Progenitor cell of endocrine pancreas (in vitro differentiated cells): ENCODE data around the gene SAMD4A. TPM values are rescaled to one million over a fixed set of nuclear protein-coding genes. Genes with fewer than 3 reads are reported as not detected.

Source experiments
- DNase-seq: peaks from one replicate; pipeline ENCODE4 v3.0.0; 2021; ENCODE audit warnings: low spot score; ENCODE audit not compliant: unreplicated experiment
- H3K27ac Mint-ChIP-seq: 2 replicates; pipeline ENCODE4 v1.8.0; 2021; ENCODE audit warnings: mild to moderate bottlenecking, moderate library complexity, mixed read lengths
- H3K27me3 Mint-ChIP-seq: 2 replicates; pipeline ENCODE4 v1.8.0; 2021; ENCODE audit warnings: mixed read lengths
- H3K36me3 Mint-ChIP-seq: 2 replicates; pipeline ENCODE4 v1.8.0; 2022; ENCODE audit warnings: mixed read lengths; ENCODE audit not compliant: insufficient read depth
- H3K4me1 Mint-ChIP-seq: 2 replicates; pipeline ENCODE4 v1.8.0; 2021; ENCODE audit warnings: low read depth, mixed read lengths
- H3K4me3 Mint-ChIP-seq: 2 replicates; pipeline ENCODE4 v1.8.0; 2021; ENCODE audit warnings: low read depth, mild to moderate bottlenecking, moderate library complexity, mixed read lengths
- H3K9me3 Mint-ChIP-seq: 2 replicates; pipeline ENCODE4 v1.8.0; 2021; ENCODE audit warnings: low read depth, mixed read lengths
- CTCF ChIP-seq: fragments of 200-600 bp; sonication (generic); IDR thresholded peaks from one replicate; pipeline ENCODE4 v1.5.0; 2021; ENCODE audit warnings: antibody characterized with exemption, mild to moderate bottlenecking; ENCODE audit not compliant: unreplicated experiment
- long read RNA-seq: library from polyadenylated mRNA; unstranded; transcript quantifications from one replicate; pipeline ENCODE4 v2.0.0, GENCODE V29; 2020
- total RNA-seq: library from RNA; stranded (reverse); gene quantifications from 2 replicates; pipeline ENCODE4 v1.2.1, GENCODE V29; 2021

Gene SAMD4A
- total RNA-seq: 9.1 and 10.8 TPM in 2 replicates
- long read RNA-seq, partial matches to known transcripts: 0 of 3 reads
- long read RNA-seq, other reads (novel, unspliced or antisense): 3 of 3 reads

GRCh38 chr14:54566410-54567223, at the start of gene SAMD4A:
SAMD4A (plus strand) TSS chr14:54567128; CDS start chr14:54567917, 789 bp downstream.
- peak; percentile 35 for TF ChIP-seq CTCF
- H3K36me3 Mint-ChIP-seq: no peaks in the 10 kb centered on the region
- no peaks in the 10 kb centered on the region for H3K9me3 Mint-ChIP-seq
- H3K27ac Mint-ChIP-seq: peak within 1 kb of the TSS; percentile 95
- H3K4me3 Mint-ChIP-seq: peak within 1 kb of the TSS; percentile 89
- H3K4me1 Mint-ChIP-seq: peaks cover 14% of the 10 kb centered on the region
- H3K27me3 Mint-ChIP-seq: peaks cover 27% of the 10 kb centered on the region
- peak; percentile 45 for DNase-seq

- H3K4me1 Mint-ChIP-seq: no peaks in the 10 kb centered on the region
- no peak for DNase-seq
- TF ChIP-seq CTCF: no peak
- no peak overlapping the region for H3K4me3 Mint-ChIP-seq
- H3K36me3 Mint-ChIP-seq: peaks cover 10% of the 10 kb centered on the region
- no peak overlapping the region for H3K27ac Mint-ChIP-seq
- no peaks in the 10 kb centered on the region for H3K9me3 Mint-ChIP-seq
- no peaks in the 10 kb centered on the region for H3K27me3 Mint-ChIP-seq
Measured at GRCh38 chr14:54524410-54524809, 42.5 kb upstream of the SAMD4A start.

GRCh38 chr14:54528973-54529372, 38.0 kb upstream of the SAMD4A start:
- H3K9me3 Mint-ChIP-seq: no peaks in the 10 kb centered on the region
- H3K4me1 Mint-ChIP-seq: no peaks in the 10 kb centered on the region
- no peak for DNase-seq
- peaks cover 4% of the 10 kb centered on the region for H3K36me3 Mint-ChIP-seq
- TF ChIP-seq CTCF: no peak
- H3K4me3 Mint-ChIP-seq: no peak overlapping the region
- H3K27ac Mint-ChIP-seq: no peak overlapping the region
- no peaks in the 10 kb centered on the region for H3K27me3 Mint-ChIP-seq

GRCh38 chr14:54529811-54530210, 37.1 kb upstream of the SAMD4A start:
- no peak for TF ChIP-seq CTCF
- H3K27me3 Mint-ChIP-seq: no peaks in the 10 kb centered on the region
- no peaks in the 10 kb centered on the region for H3K4me1 Mint-ChIP-seq
- no peak overlapping the region for H3K27ac Mint-ChIP-seq
- H3K9me3 Mint-ChIP-seq: no peaks in the 10 kb centered on the region
- H3K4me3 Mint-ChIP-seq: no peak overlapping the region
- H3K36me3 Mint-ChIP-seq: peaks cover 1% of the 10 kb centered on the region
- DNase-seq: no peak

GRCh38 chr14:54532111-54533012, 34.6 kb upstream of the SAMD4A start:
- Mint-ChIP-seq H3K4me3 (no peak overlapping the region), H3K27me3 (no peaks in the 10 kb centered on the region), H3K9me3 (peaks cover 6% of the 10 kb centered on the region), H3K27ac (peak overlapping the region; percentile 22), H3K4me1 (no peaks in the 10 kb centered on the region), H3K36me3 (peaks cover 12% of the 10 kb centered on the region)
- no peak for TF ChIP-seq CTCF
- no peak for DNase-seq
